GM18526 (cell line): ENCODE results near the gene ETV3.

Source experiments
- POLR2A ChIP-seq: IDR thresholded peaks from 3 replicates; pipeline ENCODE4 v1.6.1; 2011; ENCODE audit not compliant: insufficient read length; ENCODE audit errors: extremely low read depth

ETV3 gene

GRCh38 chr1:157091668-157092273 is 46.4 kb downstream of the ETV3 start:
- no peak for TF ChIP-seq POLR2A

DNA sequence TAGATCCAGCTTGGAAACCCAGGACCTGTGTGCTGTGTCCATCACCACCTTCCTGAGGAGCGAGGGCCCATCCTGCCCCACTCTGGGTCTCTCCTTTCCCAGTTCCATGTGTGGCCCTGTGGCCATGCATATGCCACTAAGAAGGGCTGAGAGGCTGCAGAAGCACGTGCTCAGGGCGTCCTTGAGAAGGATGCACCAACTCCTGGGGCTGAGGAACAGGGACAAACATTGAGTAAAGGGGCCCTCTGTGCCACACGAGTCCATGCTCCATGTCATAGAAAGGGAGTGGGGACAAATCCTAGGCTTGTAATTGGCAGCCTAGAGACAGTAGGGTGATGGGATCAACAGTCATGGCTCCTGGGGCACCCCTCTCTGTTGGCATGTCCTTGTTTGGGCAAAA is 47.0 kb downstream of the ETV3 start:
- TF ChIP-seq POLR2A = no peak

- TF ChIP-seq POLR2A = no peak
Measured at GRCh38 chr1:157090771-157091170, 47.4 kb downstream of the ETV3 start.

DNA sequence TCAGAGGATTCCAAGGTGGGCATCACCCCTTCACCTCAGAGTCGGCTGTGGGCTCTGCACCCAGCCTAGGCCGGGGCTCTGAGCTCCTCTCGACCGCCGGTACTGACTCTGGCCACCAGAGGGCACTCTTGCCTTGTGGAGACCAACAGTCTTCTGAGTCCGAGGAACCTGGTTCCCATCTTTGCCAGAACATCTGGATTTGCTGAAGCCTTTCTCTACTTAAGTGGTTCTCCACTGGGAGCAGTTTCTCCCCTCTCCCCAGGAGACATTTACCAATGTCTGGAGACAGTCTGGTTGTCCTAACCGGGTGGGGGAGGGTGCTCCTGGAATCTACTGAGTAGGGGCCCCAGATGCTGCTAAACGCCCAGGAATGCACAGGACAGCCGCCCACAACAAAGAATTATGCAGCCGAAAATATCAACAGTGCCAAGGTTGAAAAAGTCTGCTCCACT is 48.0 kb downstream of the ETV3 start:
- no peak for TF ChIP-seq POLR2A

DNA sequence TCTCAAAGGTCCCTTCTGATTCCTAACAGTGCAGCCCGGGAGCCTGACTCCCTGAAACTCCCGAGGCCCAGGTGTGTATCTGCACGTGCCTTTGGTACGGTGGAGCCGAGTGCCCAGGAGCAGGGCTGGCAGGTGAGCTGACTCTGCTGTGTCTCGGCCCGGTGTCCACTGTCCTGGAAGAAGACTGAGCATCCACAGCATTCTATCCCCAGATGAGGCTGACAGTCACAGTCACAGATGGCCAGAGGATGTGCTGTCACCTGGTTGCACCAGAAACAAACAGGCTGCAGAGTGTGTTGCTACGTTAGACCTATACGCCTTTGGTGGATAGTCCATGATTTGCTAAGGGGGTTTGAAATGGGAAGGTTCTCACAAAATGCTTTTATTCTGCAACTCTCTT is 48.4 kb downstream of the ETV3 start:
- no peak for TF ChIP-seq POLR2A

DNA sequence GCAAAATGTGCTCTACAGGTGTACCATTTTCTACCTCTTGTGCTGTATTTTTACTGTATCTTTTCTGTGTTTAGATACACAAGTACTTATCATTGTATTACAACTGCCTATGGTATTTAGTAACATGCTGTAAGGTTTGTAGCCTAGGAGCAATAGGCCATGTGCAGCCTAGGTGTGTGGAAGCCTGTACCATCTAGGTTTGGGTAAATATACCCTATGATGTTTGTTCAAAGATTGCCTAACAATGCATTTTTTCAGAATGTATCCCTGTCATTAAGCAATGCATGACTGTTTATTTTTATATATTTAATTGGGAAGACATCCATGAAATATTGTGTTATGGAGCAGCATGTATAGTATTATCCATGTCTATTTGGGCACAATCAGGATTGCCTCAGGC is 49.6 kb downstream of the ETV3 start:
- no peak for TF ChIP-seq POLR2A

GRCh38 chr1:157087030-157087429 is 51.2 kb downstream of the ETV3 start:
- TF ChIP-seq POLR2A = no peak

DNA sequence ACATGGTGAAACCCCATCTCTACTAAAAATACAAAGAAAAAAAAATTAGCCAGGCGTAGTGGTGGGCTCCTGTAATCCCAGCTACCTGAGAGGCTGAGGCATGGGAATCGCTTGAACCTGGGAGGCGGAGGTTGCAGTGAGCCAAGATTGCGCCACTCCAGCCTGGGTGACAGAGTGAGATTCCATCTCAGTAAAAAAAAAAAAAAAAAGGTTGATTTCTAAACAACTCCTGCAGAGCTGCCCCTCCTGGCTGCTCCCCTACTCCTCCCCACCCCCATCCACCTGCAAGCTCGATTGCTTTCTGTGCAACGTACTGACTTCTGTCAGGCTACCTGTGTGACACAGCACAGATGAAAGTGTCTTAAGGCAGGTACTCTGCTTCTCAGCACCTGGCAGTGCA is 51.9 kb downstream of the ETV3 start:
- no peak for TF ChIP-seq POLR2A

GRCh38 chr1:157085421-157085820 is 52.8 kb downstream of the ETV3 start:
- TF ChIP-seq POLR2A = no peak

- no peak for TF ChIP-seq POLR2A
Measured at GRCh38 chr1:157084720-157085119, 53.5 kb downstream of the ETV3 start.

GRCh38 chr1:157081707-157082106 is 56.5 kb downstream of the ETV3 start:
- TF ChIP-seq POLR2A = no peak

- TF ChIP-seq POLR2A = no peak
Measured at GRCh38 chr1:157080714-157081113, 57.5 kb downstream of the ETV3 start.

DNA sequence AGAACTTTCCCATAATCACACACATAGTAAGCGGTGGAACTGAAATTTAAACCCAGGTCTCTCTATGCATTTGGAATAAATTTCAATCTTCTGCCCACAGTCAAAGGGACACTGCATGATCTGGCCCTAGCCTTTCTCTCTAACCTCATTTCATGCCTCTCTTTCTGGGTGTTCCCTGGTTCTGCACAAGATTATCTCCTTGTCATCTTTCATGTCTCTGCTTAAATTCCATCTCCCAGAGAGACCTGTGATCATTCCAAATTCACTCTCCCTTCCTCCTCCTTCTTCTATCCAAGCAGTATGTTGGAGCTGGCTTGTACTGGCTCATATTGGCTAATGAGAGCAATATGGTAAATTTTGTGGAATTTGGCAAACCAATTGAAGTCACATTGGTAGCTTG is 60.8 kb downstream of the ETV3 start:
- no peak for TF ChIP-seq POLR2A

DNA sequence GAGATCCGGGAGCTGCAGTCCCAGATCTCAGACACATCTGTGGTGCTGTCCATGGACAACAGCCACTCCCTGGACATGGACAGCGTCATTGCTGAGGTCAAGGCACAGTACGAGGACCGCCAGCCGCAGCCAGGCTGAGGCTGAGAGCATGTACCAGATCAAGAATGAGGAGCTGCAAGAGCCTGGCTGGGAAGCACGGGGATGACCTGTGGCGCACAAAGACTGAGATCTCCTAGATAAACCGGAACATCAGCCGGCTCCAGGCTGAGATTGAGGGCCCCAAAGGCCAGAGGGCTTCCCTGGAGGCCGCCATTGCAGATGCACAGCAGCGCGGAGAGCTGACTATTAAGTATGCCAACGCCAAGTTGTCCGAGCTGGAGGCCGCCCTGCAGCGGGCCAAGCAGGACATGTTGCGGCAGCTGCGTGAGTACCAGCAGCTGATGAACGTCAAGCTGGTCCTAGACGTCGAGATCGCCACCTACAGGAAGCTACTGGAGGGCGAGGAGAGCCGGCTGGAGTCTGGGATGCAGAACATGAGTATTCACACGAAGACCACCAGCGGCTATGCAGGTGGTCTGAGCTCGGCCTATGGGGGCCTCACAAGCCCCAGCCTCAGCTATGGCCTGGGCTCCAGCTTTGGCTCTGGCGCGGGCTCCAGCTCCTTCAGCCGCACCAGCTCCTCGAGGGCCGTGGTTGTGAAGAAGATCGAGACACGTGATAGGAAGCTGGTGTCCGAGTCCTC is 64.1 kb downstream of the ETV3 start:
- no peak for TF ChIP-seq POLR2A
